OCI-LY1 (cell line): ENCODE data around the gene BUB1.
"Not testable (repeated sequence)": the region's sequence is repeated elsewhere in the genome, so short reads cannot be mapped to it uniquely, and the experiment has no call there.

ENCODE experiments used
- H2AFZ ChIP-seq: fragments of 200-600 bp; sonication (generic), shearing (Covaris generic); 2 replicates; pipeline ENCODE4 v1.6.0; 2014; ENCODE audit warnings: antibody characterized with exemption, mild to moderate bottlenecking, low read length
- H3F3A ChIP-seq: fragments of 200-600 bp; sonication (generic), shearing (Covaris generic); 2 replicates; pipeline ENCODE4 v1.6.0; 2014; ENCODE audit warnings: mild to moderate bottlenecking, antibody characterized with exemption, low read length, moderate library complexity; ENCODE audit not compliant: insufficient read depth
- H3K27ac ChIP-seq: fragments of 200-600 bp; sonication (generic); 2 replicates; pipeline ENCODE4 v1.5.1; 2014; ENCODE audit warnings: low read length, mixed run types, mild to moderate bottlenecking, low read depth; ENCODE audit not compliant: poor library complexity, severe bottlenecking
- H3K27me3 ChIP-seq: fragments of 200-600 bp; sonication (generic); 2 replicates; pipeline ENCODE4 v1.6.0; 2014; ENCODE audit warnings: antibody characterized with exemption, mild to moderate bottlenecking, low read length, moderate library complexity; ENCODE audit not compliant: insufficient read depth
- H3K36me3 ChIP-seq: fragments of 200-600 bp; sonication (generic); 2 replicates; pipeline ENCODE4 v1.6.1; 2014; ENCODE audit warnings: mild to moderate bottlenecking, antibody characterized with exemption, low read length, moderate library complexity, mixed read lengths; ENCODE audit not compliant: insufficient read depth
- H3K4me1 ChIP-seq: fragments of 200-600 bp; sonication (generic); 2 replicates; pipeline ENCODE4 v1.5.1; 2014; ENCODE audit warnings: mild to moderate bottlenecking, low read length, moderate library complexity; ENCODE audit not compliant: insufficient read depth, severe bottlenecking
- H3K4me2 ChIP-seq: fragments of 200-600 bp; sonication (generic), shearing (Covaris generic); 2 replicates; pipeline ENCODE4 v1.6.1; 2014; ENCODE audit warnings: low read length
- H3K4me3 ChIP-seq: fragments of 200-600 bp; sonication (generic); 2 replicates; pipeline ENCODE4 v1.5.1; 2014; ENCODE audit warnings: low read length, low read depth, mild to moderate bottlenecking, mixed read lengths; ENCODE audit not compliant: poor library complexity, severe bottlenecking
- H3K79me2 ChIP-seq: fragments of 200-600 bp; shearing (Covaris generic); 2 replicates; pipeline ENCODE4 v1.6.1; 2016; ENCODE audit warnings: mixed run types, low read length, mixed read lengths; ENCODE audit not compliant: insufficient read depth
- H3K9ac ChIP-seq: fragments of 200-600 bp; sonication (generic), shearing (Covaris generic); 2 replicates; pipeline ENCODE4 v1.6.1; 2014; ENCODE audit warnings: mild to moderate bottlenecking, low read length, mixed read lengths
- H3K9me2 ChIP-seq: fragments of 200-600 bp; sonication (generic), shearing (Covaris generic); 2 replicates; pipeline ENCODE4 v1.6.1; 2014; ENCODE audit warnings: low read depth, mild to moderate bottlenecking, low read length, mixed read lengths
- H3K9me3 ChIP-seq: fragments of 200-600 bp; shearing (Covaris generic); 2 replicates; pipeline ENCODE4 v1.6.1; 2014; ENCODE audit warnings: low read length, mixed read lengths
- H4K20me1 ChIP-seq: fragments of 200-600 bp; sonication (generic), shearing (Covaris generic); 2 replicates; pipeline ENCODE4 v1.6.0; 2016; ENCODE audit warnings: mild to moderate bottlenecking, low read length; ENCODE audit not compliant: insufficient read depth
- EZH2 ChIP-seq: fragments of 200-600 bp; sonication (generic), shearing (Covaris generic); IDR thresholded peaks from 2 replicates; pipeline ENCODE4 v1.8.0; 2017; ENCODE audit warnings: borderline replicate concordance, mixed run types, mild to moderate bottlenecking, antibody characterized with exemption, low read length, moderate library complexity, mixed read lengths
- TF ChIP-seq, protein P1 (sequence below): fragments of 200-600 bp; sonication (generic), shearing (Covaris generic); IDR thresholded peaks from 2 replicates; pipeline ENCODE4 v1.5.1; 2017; ENCODE audit warnings: mild to moderate bottlenecking, antibody characterized with exemption, low read length, moderate library complexity, mixed read lengths

Gene BUB1

GRCh38 chr2:110702514-110703380 lies 24.9 kb upstream of the BUB1 start:
- H3K79me2 ChIP-seq = no peaks in the 10 kb centered on the region
- H4K20me1 ChIP-seq = no peaks in the 10 kb centered on the region
- H3K4me3 ChIP-seq = no peak overlapping the region
- H3K4me1 ChIP-seq = no peaks in the 10 kb centered on the region
- no peaks in the 10 kb centered on the region for H3F3A ChIP-seq
- peaks cover 6% of the 10 kb centered on the region; the same call in 1 of the 2 replicates for H3K27me3 ChIP-seq
- no peaks in the 10 kb centered on the region for H3K36me3 ChIP-seq
- H2AFZ ChIP-seq = no peak overlapping the region
- no peak overlapping the region for H3K4me2 ChIP-seq
- TF ChIP-seq EZH2 = no peak
- TF ChIP-seq, protein P1, sequence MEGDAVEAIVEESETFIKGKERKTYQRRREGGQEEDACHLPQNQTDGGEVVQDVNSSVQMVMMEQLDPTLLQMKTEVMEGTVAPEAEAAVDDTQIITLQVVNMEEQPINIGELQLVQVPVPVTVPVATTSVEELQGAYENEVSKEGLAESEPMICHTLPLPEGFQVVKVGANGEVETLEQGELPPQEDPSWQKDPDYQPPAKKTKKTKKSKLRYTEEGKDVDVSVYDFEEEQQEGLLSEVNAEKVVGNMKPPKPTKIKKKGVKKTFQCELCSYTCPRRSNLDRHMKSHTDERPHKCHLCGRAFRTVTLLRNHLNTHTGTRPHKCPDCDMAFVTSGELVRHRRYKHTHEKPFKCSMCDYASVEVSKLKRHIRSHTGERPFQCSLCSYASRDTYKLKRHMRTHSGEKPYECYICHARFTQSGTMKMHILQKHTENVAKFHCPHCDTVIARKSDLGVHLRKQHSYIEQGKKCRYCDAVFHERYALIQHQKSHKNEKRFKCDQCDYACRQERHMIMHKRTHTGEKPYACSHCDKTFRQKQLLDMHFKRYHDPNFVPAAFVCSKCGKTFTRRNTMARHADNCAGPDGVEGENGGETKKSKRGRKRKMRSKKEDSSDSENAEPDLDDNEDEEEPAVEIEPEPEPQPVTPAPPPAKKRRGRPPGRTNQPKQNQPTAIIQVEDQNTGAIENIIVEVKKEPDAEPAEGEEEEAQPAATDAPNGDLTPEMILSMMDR = no peak
- H3K9me2 ChIP-seq = no peaks in the 10 kb centered on the region
- H3K9me3 ChIP-seq = no peaks in the 10 kb centered on the region
- no peak overlapping the region for H3K9ac ChIP-seq
- no peak overlapping the region for H3K27ac ChIP-seq

GRCh38 chr2:110698253-110698652 lies 20.4 kb upstream of the BUB1 start:
- H3K4me1 ChIP-seq, H3K9ac ChIP-seq, H3F3A ChIP-seq, H4K20me1 ChIP-seq, H3K4me2 ChIP-seq, H3K79me2 ChIP-seq, H3K9me3 ChIP-seq, H3K27ac ChIP-seq, H3K9me2 ChIP-seq, H3K4me3 ChIP-seq, H2AFZ ChIP-seq, H3K36me3 ChIP-seq, H3K27me3 ChIP-seq: not testable (repeated sequence)

GRCh38 chr2:110695146-110695898 lies 17.5 kb upstream of the BUB1 start:
- H3K27ac ChIP-seq, H3K36me3 ChIP-seq, H3K79me2 ChIP-seq, H3K9ac ChIP-seq, H3K4me2 ChIP-seq, H3K9me2 ChIP-seq, H3K4me1 ChIP-seq, H4K20me1 ChIP-seq, H3K27me3 ChIP-seq, H2AFZ ChIP-seq, H3K4me3 ChIP-seq, H3K9me3 ChIP-seq, H3F3A ChIP-seq: not testable (repeated sequence)

- Histone ChIP-seq H3K27me3 (peaks cover 13% of the 10 kb centered on the region; the same call in 1 of the 2 replicates), H3K36me3 (no peaks in the 10 kb centered on the region; the same call in 1 of the 2 replicates), H3K9ac (no peak overlapping the region), H3K9me3 (no peaks in the 10 kb centered on the region), H3K4me2 (no peak overlapping the region), H3F3A (no peaks in the 10 kb centered on the region), H3K27ac (no peak overlapping the region), H3K79me2 (no peaks in the 10 kb centered on the region), H4K20me1 (no peaks in the 10 kb centered on the region), H3K9me2 (no peaks in the 10 kb centered on the region), H2AFZ (no peak overlapping the region), H3K4me1 (no peaks in the 10 kb centered on the region), H3K4me3 (no peak overlapping the region)
- TF ChIP-seq EZH2 = no peak
- TF ChIP-seq, protein P1 = no peak
These were observed 13.9 kb upstream of the BUB1 start for GRCh38 chr2:110691612-110692258.
